ENCODE results near the gene TRAPPC3.

Gene TRAPPC3

GRCh38 chr1:36136535-36136934, 12.8 kb downstream of the TRAPPC3 start:
- ChIA-PET CTCF (interaction anchor here (0.6 to 3.3 kb wide), 2 partner anchors 36 to 134 kb away, joined by 7 to 26 read pairs; no protein-coding TSS in a partner anchor), POLR2A (interaction anchor here (1.2 kb wide), 1 partner anchor 13 kb away, joined by 6 read pairs; the partner anchor contains the start of gene TRAPPC3)
- no peak for TF ChIP-seq CTBP1 (IDR thresholded peaks at IDR 0.05; ENCODE audit: borderline replicate concordance)
- no peak for TF ChIP-seq NFRKB (IDR thresholded peaks at IDR 0.05)
- TF ChIP-seq TARDBP (IDR thresholded peaks at IDR 0.05) = no peak
- no peak for TF ChIP-seq FOXK2 (IDR thresholded peaks at IDR 0.05)
- no peak for TF ChIP-seq SP1 (IDR thresholded peaks at IDR 0.05)
- no peak for TF ChIP-seq HDGF (IDR thresholded peaks at IDR 0.05; ENCODE audit: borderline replicate concordance)
- no peak for TF ChIP-seq ELF4 (IDR thresholded peaks at IDR 0.05)
- no peak for TF ChIP-seq LEF1 (IDR thresholded peaks at IDR 0.05; ENCODE audit: borderline replicate concordance)
- no peak for TF ChIP-seq SUZ12 (IDR thresholded peaks at IDR 0.05)
- no peak for TF ChIP-seq ZNF384 (IDR thresholded peaks at IDR 0.05)
- no peak for TF ChIP-seq PKNOX1 (IDR thresholded peaks at IDR 0.05)
- TF ChIP-seq BHLHE40 (IDR thresholded peaks at IDR 0.05; ENCODE audit: borderline replicate concordance) = no peak
- TF ChIP-seq FOXA1 (IDR thresholded peaks at IDR 0.05) = no peak
- no peak for TF ChIP-seq ARNT (IDR thresholded peaks at IDR 0.05)
- no peak for TF ChIP-seq FOXM1 (IDR thresholded peaks at IDR 0.05; ENCODE audit: borderline replicate concordance)
- TF ChIP-seq L3MBTL2 (conservative IDR thresholded peaks at IDR 0.05) = no peak
- no peak for DNase-seq (ENCODE audit: extremely low spot score)

GRCh38 chr1:36135796-36136195, 13.5 kb downstream of the TRAPPC3 start:
- ChIA-PET CTCF (interaction anchor here (0.6 to 3.3 kb wide), 6 partner anchors 19 to 133 kb away, joined by 5 to 26 read pairs (median 14); partner anchors contain the start of gene THRAP3), POLR2A (interaction anchor here (1.2 kb wide), 1 partner anchor 13 kb away, joined by 6 read pairs; the partner anchor contains the start of gene TRAPPC3)
- DNase-seq (ENCODE audit: extremely low spot score) = no peak
- no peak for TF ChIP-seq TARDBP (IDR thresholded peaks at IDR 0.05)
- no peak for TF ChIP-seq FOXM1 (IDR thresholded peaks at IDR 0.05; ENCODE audit: borderline replicate concordance)
- no peak for TF ChIP-seq FOXK2 (IDR thresholded peaks at IDR 0.05)
- TF ChIP-seq BHLHE40 (IDR thresholded peaks at IDR 0.05; ENCODE audit: borderline replicate concordance) = no peak
- no peak for TF ChIP-seq L3MBTL2 (conservative IDR thresholded peaks at IDR 0.05)

- POLR2A ChIA-PET = interaction anchor here (1.0 kb wide), 1 partner anchor 14 kb away, joined by 5 read pairs; the partner anchor contains the start of gene TRAPPC3
- TF ChIP-seq HDGF (IDR thresholded peaks at IDR 0.05; ENCODE audit: borderline replicate concordance) (no peak), SP1 (IDR thresholded peaks at IDR 0.05) (no peak), TARDBP (IDR thresholded peaks at IDR 0.05) (no peak), ELF4 (IDR thresholded peaks at IDR 0.05) (no peak), PKNOX1 (IDR thresholded peaks at IDR 0.05) (no peak), ARNT (IDR thresholded peaks at IDR 0.05) (no peak), SUZ12 (IDR thresholded peaks at IDR 0.05) (no peak), FOXK2 (IDR thresholded peaks at IDR 0.05) (no peak), L3MBTL2 (conservative IDR thresholded peaks at IDR 0.05) (no peak), FOXA1 (IDR thresholded peaks at IDR 0.05) (no peak), LEF1 (IDR thresholded peaks at IDR 0.05; ENCODE audit: borderline replicate concordance) (no peak), BHLHE40 (IDR thresholded peaks at IDR 0.05; ENCODE audit: borderline replicate concordance) (no peak), NFRKB (IDR thresholded peaks at IDR 0.05) (no peak), CTBP1 (IDR thresholded peaks at IDR 0.05; ENCODE audit: borderline replicate concordance) (no peak), FOXM1 (IDR thresholded peaks at IDR 0.05; ENCODE audit: borderline replicate concordance) (no peak), ZNF384 (IDR thresholded peaks at IDR 0.05) (no peak)
- CTCF ChIA-PET = interaction anchor here (0.6 to 3.3 kb wide), 18 partner anchors 14 to 627 kb away, joined by 3 to 26 read pairs (median 5); partner anchors contain the start of genes THRAP3 and TRAPPC3
- no peak for DNase-seq (ENCODE audit: extremely low spot score)
Observed at GRCh38 chr1:36135330-36135667, 14.0 kb downstream of the TRAPPC3 start.

- DNase-seq (ENCODE audit: extremely low spot score) = peak; percentile 80
- ChIA-PET POLR2A (interaction anchor here (0.9 to 1.5 kb wide), 3 partner anchors 14 to 35 kb away, joined by 3 to 5 read pairs (median 4); partner anchors contain the start of gene TRAPPC3), CTCF (interaction anchor here (0.6 to 3.3 kb wide), 24 partner anchors 10 to 626 kb away, joined by 3 to 26 read pairs (median 4); partner anchors contain the start of genes THRAP3 and TRAPPC3)
Observed at GRCh38 chr1:36134505-36135329, 14.6 kb downstream of the TRAPPC3 start.

More at GRCh38 chr1:36134505-36135329, 14.6 kb downstream of the TRAPPC3 start:
- TF ChIP-seq ELF4 (IDR thresholded peaks at IDR 0.05) (no peak), FOXA1 (IDR thresholded peaks at IDR 0.05) (no peak), CTBP1 (IDR thresholded peaks at IDR 0.05; ENCODE audit: borderline replicate concordance) (no peak), PKNOX1 (IDR thresholded peaks at IDR 0.05) (no peak), L3MBTL2 (conservative IDR thresholded peaks at IDR 0.05) (no peak), LEF1 (IDR thresholded peaks at IDR 0.05; ENCODE audit: borderline replicate concordance) (no peak), ZNF384 (IDR thresholded peaks at IDR 0.05) (no peak), NFRKB (IDR thresholded peaks at IDR 0.05) (no peak), ARNT (IDR thresholded peaks at IDR 0.05) (no peak), BHLHE40 (IDR thresholded peaks at IDR 0.05; ENCODE audit: borderline replicate concordance) (no peak), FOXK2 (IDR thresholded peaks at IDR 0.05) (no peak)
